Transverse colon (tissue), 4 donors: Measurements from ENCODE around the gene SAA4.
"Not testable (repeated sequence)": the region's sequence is repeated elsewhere in the genome, so short reads cannot be mapped to it uniquely, and the experiment has no call there.

Source experiments
- EP300 ChIP-seq: sonication (generic); formaldehyde crosslinking; IDR thresholded peaks from one replicate; pipeline ENCODE4 v1.6.1; 2017; ENCODE audit warnings: antibody characterized with exemption, low read depth
- POLR2A ChIP-seq: fragments of 450-650 bp; IDR thresholded peaks from one replicate; pipeline ENCODE4 v1.6.1; 2016; ENCODE audit warnings: antibody characterized with exemption, mild to moderate bottlenecking, moderate library complexity
- POLR2AphosphoS5 ChIP-seq, 3 donors: sonication (generic); formaldehyde crosslinking; IDR thresholded peaks; one replicate each; pipeline ENCODE4 v1.6.1; 2016; ENCODE audit warnings: antibody characterized with exemption in 3 of 3
- TF ChIP-seq, protein P1 (sequence below), 5 experiments: fragments of 200-600 bp in 3 of 5; fragments of 450-650 bp in 2 of 5; sonication (generic) in 3 of 5; IDR thresholded peaks; 1 replicate in 2 of 5; 2 replicates in 3 of 5; pipeline ENCODE4 v1.5.1; 2016 to 2017; ENCODE audit warnings: antibody characterized with exemption in 5 of 5, inconsistent platforms in 3 of 5, mild to moderate bottlenecking in 2 of 5, moderate library complexity in 1 of 5

DNA sequence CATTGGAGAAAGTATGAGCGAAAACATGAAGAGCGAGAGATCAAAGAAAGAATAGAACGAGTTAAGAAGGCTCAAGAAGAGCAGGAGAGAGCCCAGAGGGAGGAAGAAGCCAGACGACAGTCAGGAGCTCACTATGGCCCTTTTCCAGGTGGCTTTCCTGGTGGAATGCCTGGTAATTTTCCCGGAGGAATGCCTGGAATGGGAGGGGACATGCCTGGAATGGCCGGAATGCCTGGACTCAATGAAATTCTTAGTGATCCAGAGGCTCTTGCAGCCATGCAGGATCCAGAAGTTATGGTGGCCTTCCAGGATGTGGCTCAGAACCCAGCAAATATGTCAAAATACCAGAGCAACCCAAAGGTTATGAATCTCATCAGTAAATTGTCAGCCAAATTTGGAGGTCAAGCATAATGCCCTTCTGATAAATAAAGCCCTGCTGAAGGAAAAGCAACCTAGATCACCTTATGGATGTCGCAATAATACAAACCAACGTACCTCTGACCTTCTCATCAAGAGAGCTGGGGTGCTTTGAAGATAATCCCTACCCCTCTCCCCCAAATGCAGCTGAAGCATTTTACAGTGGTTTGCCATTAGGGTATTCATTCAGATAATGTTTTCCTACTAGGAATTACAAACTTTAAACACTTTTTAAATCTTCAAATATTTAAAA lies 26.2 kb upstream of the SAA4 start:
- TF ChIP-seq, protein P1, sequence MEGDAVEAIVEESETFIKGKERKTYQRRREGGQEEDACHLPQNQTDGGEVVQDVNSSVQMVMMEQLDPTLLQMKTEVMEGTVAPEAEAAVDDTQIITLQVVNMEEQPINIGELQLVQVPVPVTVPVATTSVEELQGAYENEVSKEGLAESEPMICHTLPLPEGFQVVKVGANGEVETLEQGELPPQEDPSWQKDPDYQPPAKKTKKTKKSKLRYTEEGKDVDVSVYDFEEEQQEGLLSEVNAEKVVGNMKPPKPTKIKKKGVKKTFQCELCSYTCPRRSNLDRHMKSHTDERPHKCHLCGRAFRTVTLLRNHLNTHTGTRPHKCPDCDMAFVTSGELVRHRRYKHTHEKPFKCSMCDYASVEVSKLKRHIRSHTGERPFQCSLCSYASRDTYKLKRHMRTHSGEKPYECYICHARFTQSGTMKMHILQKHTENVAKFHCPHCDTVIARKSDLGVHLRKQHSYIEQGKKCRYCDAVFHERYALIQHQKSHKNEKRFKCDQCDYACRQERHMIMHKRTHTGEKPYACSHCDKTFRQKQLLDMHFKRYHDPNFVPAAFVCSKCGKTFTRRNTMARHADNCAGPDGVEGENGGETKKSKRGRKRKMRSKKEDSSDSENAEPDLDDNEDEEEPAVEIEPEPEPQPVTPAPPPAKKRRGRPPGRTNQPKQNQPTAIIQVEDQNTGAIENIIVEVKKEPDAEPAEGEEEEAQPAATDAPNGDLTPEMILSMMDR (IDR thresholded peaks at IDR 0.05), result not testable (repeated sequence)
- TF ChIP-seq POLR2A; POLR2AphosphoS5 (IDR thresholded peaks at IDR 0.05); EP300: not testable (repeated sequence)
